ENCODE results near the gene PTPRK. TPM values are rescaled to one million over a fixed set of nuclear protein-coding genes. Genes with fewer than 3 reads are reported as not detected.

Gene PTPRK
- total RNA-seq (2012; rRNA removed), result 26.4 and 28.9 TPM in 2 replicates

GRCh38 chr6:128520436-128521281, at the start of gene PTPRK:
TSS of gene PTPRK (minus strand) at chr6:128520599. CDS start at chr6:128520358, 241 bp downstream.
- H3K9ac ChIP-seq (ENCODE audit: low read depth, low read length), result peak within 1 kb of the TSS; percentile 94

DNA sequence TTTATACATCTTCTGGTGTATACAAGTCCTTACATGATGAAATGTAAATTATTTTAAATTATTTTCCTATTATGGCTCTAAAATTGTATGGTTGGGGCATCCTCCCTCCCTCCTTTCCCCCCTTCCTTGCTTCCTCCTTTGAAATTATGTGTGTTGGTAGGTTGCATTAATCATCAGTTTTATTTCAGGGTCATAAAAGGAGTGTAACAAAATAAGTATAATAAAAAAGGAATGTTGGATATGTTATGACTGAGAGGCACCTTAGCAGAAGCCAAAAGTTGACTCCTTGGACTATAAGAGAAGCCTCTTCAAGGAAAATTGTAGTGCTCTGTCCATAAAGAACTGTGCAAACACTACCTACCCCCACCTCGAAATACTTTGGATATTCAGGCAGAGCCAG, 46.6 kb upstream of the PTPRK start:
- Histone ChIP-seq H3K4me3 (ENCODE audit: low read length) (peak overlapping the region; percentile 9), H3K9ac (ENCODE audit: low read depth, low read length) (no peak overlapping the region), H3K36me3 (ENCODE audit: insufficient read depth, low read length) (no peaks in the 10 kb centered on the region), H3K27me3 (ENCODE audit: control insufficient read depth, insufficient read depth, low read length) (no peaks in the 10 kb centered on the region), H3K4me2 (ENCODE audit: low read length) (peak overlapping the region; percentile 63), H3K4me1 (ENCODE audit: control insufficient read depth, insufficient read depth, low read length) (peaks cover 45% of the 10 kb centered on the region), H3K9me3 (replicated peaks; ENCODE audit: low read length) (no peaks in the 10 kb centered on the region)

More at GRCh38 chr6:128520436-128521281, at the start of gene PTPRK:
- Histone ChIP-seq H3K9me3 (replicated peaks; ENCODE audit: low read length) (no peaks in the 10 kb centered on the region), H3K4me1 (ENCODE audit: control insufficient read depth, insufficient read depth, low read length) (peaks cover 25% of the 10 kb centered on the region), H3K27me3 (ENCODE audit: control insufficient read depth, insufficient read depth, low read length) (no peaks in the 10 kb centered on the region), H3K4me2 (ENCODE audit: low read length) (peak within 1 kb of the TSS; percentile 94), H3K4me3 (ENCODE audit: low read length) (peak within 1 kb of the TSS; percentile 94), H3K36me3 (ENCODE audit: insufficient read depth, low read length) (no peaks in the 10 kb centered on the region)

GRCh38 chr6:128560966-128561365, 40.6 kb upstream of the PTPRK start:
- H3K9ac ChIP-seq (ENCODE audit: low read depth, low read length), result no peak overlapping the region
- H3K27me3 ChIP-seq (ENCODE audit: control insufficient read depth, insufficient read depth, low read length), result no peaks in the 10 kb centered on the region
- H3K4me3 ChIP-seq (ENCODE audit: low read length), result no peak overlapping the region
- H3K4me1 ChIP-seq (ENCODE audit: control insufficient read depth, insufficient read depth, low read length), result peaks cover under 1% of the 10 kb centered on the region
- H3K36me3 ChIP-seq (ENCODE audit: insufficient read depth, low read length), result no peaks in the 10 kb centered on the region
- H3K9me3 ChIP-seq (replicated peaks; ENCODE audit: low read length), result no peaks in the 10 kb centered on the region
- H3K4me2 ChIP-seq (ENCODE audit: low read length), result no peak overlapping the region

DNA sequence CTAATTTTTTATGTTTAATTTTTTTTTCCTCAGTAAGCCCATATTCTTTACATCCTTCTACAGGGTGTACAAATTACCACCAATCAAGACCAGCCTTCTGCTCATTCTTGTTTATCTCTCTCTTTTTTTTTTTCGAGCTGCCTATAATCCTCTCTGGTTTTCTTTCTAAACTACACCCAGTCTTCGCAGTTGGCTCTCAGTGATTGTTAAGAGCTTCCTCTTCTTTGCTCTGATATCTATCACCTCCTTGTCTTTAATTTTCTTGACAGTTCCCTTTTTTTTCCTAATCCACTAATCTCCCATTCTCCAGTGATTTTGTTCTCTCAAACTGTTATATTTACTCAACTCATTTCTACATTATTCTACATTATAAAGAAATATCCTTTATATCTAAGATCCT, 38.5 kb upstream of the PTPRK start:
- H3K4me2 ChIP-seq (ENCODE audit: low read length), result no peak overlapping the region
- no peaks in the 10 kb centered on the region for H3K36me3 ChIP-seq (ENCODE audit: insufficient read depth, low read length)
- peaks cover 4% of the 10 kb centered on the region for H3K4me1 ChIP-seq (ENCODE audit: control insufficient read depth, insufficient read depth, low read length)
- H3K9me3 ChIP-seq (replicated peaks; ENCODE audit: low read length), result no peaks in the 10 kb centered on the region
- H3K4me3 ChIP-seq (ENCODE audit: low read length), result no peak overlapping the region
- H3K27me3 ChIP-seq (ENCODE audit: control insufficient read depth, insufficient read depth, low read length), result no peaks in the 10 kb centered on the region
- no peak overlapping the region for H3K9ac ChIP-seq (ENCODE audit: low read depth, low read length)

DNA sequence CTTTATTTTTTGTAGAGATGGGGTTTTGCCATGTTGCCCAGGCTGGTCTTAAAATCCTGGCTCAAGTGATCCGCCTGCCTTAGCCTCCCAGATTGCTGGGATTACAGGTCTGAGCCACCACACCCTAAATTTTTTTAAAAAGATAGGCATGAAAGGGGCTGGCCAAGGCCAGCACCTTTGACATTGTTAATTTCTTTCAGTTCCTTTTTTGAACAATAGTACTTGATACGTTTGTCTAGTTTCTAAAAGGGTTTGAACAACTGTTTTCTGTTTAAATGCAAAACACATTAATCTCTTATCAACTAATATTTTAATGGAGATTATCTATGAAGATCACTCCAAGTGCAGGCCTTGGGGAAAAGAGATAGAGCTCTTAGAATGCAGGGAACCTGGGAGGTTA, 37.6 kb upstream of the PTPRK start:
- Histone ChIP-seq H3K36me3 (ENCODE audit: insufficient read depth, low read length) (no peaks in the 10 kb centered on the region), H3K4me2 (ENCODE audit: low read length) (no peak overlapping the region), H3K9ac (ENCODE audit: low read depth, low read length) (no peak overlapping the region), H3K4me1 (ENCODE audit: control insufficient read depth, insufficient read depth, low read length) (peaks cover 4% of the 10 kb centered on the region), H3K27me3 (ENCODE audit: control insufficient read depth, insufficient read depth, low read length) (no peaks in the 10 kb centered on the region), H3K4me3 (ENCODE audit: low read length) (no peak overlapping the region), H3K9me3 (replicated peaks; ENCODE audit: low read length) (no peaks in the 10 kb centered on the region)

- Histone ChIP-seq H3K4me2 (ENCODE audit: low read length) (no peak overlapping the region), H3K9ac (ENCODE audit: low read depth, low read length) (no peak overlapping the region), H3K9me3 (replicated peaks; ENCODE audit: low read length) (no peaks in the 10 kb centered on the region), H3K36me3 (ENCODE audit: insufficient read depth, low read length) (no peaks in the 10 kb centered on the region), H3K4me3 (ENCODE audit: low read length) (no peak overlapping the region), H3K27me3 (ENCODE audit: control insufficient read depth, insufficient read depth, low read length) (no peaks in the 10 kb centered on the region), H3K4me1 (ENCODE audit: control insufficient read depth, insufficient read depth, low read length) (peaks cover 4% of the 10 kb centered on the region)
Measured at GRCh38 chr6:128557081-128557480, 36.7 kb upstream of the PTPRK start.

GRCh38 chr6:128554302-128554701, 33.9 kb upstream of the PTPRK start:
- H3K9ac ChIP-seq (ENCODE audit: low read depth, low read length), result no peak overlapping the region
- peaks cover 4% of the 10 kb centered on the region for H3K4me1 ChIP-seq (ENCODE audit: control insufficient read depth, insufficient read depth, low read length)
- no peak overlapping the region for H3K4me3 ChIP-seq (ENCODE audit: low read length)
- H3K36me3 ChIP-seq (ENCODE audit: insufficient read depth, low read length), result no peaks in the 10 kb centered on the region
- H3K4me2 ChIP-seq (ENCODE audit: low read length), result peak overlapping the region; percentile 10
- no peaks in the 10 kb centered on the region for H3K9me3 ChIP-seq (replicated peaks; ENCODE audit: low read length)
- H3K27me3 ChIP-seq (ENCODE audit: control insufficient read depth, insufficient read depth, low read length), result no peaks in the 10 kb centered on the region

- Histone ChIP-seq H3K9me3 (replicated peaks; ENCODE audit: low read length) (no peaks in the 10 kb centered on the region), H3K27me3 (ENCODE audit: control insufficient read depth, insufficient read depth, low read length) (no peaks in the 10 kb centered on the region), H3K9ac (ENCODE audit: low read depth, low read length) (no peak overlapping the region), H3K36me3 (ENCODE audit: insufficient read depth, low read length) (no peaks in the 10 kb centered on the region), H3K4me2 (ENCODE audit: low read length) (no peak overlapping the region), H3K4me3 (ENCODE audit: low read length) (no peak overlapping the region), H3K4me1 (ENCODE audit: control insufficient read depth, insufficient read depth, low read length) (no peaks in the 10 kb centered on the region)
Measured at GRCh38 chr6:128541261-128541660, 20.9 kb upstream of the PTPRK start.

- Histone ChIP-seq H3K4me2 (ENCODE audit: low read length) (no peak overlapping the region), H3K4me1 (ENCODE audit: control insufficient read depth, insufficient read depth, low read length) (no peaks in the 10 kb centered on the region), H3K27me3 (ENCODE audit: control insufficient read depth, insufficient read depth, low read length) (no peaks in the 10 kb centered on the region)
Measured at GRCh38 chr6:128538763-128539162, 18.4 kb upstream of the PTPRK start.

GRCh38 chr6:128532827-128533226, 12.4 kb upstream of the PTPRK start:
- Histone ChIP-seq H3K36me3 (ENCODE audit: insufficient read depth, low read length) (no peaks in the 10 kb centered on the region), H3K4me2 (ENCODE audit: low read length) (no peak overlapping the region), H3K9ac (ENCODE audit: low read depth, low read length) (no peak overlapping the region)

More at GRCh38 chr6:128538763-128539162, 18.4 kb upstream of the PTPRK start:
- H3K4me3 ChIP-seq (ENCODE audit: low read length), result no peak overlapping the region
- H3K9ac ChIP-seq (ENCODE audit: low read depth, low read length), result no peak overlapping the region
- H3K9me3 ChIP-seq (replicated peaks; ENCODE audit: low read length), result no peaks in the 10 kb centered on the region
- H3K36me3 ChIP-seq (ENCODE audit: insufficient read depth, low read length), result no peaks in the 10 kb centered on the region

GRCh38 chr6:128532136-128532535, 11.7 kb upstream of the PTPRK start:
- Histone ChIP-seq H3K36me3 (ENCODE audit: insufficient read depth, low read length) (no peaks in the 10 kb centered on the region), H3K27me3 (ENCODE audit: control insufficient read depth, insufficient read depth, low read length) (no peaks in the 10 kb centered on the region), H3K4me3 (ENCODE audit: low read length) (no peak overlapping the region), H3K4me1 (ENCODE audit: control insufficient read depth, insufficient read depth, low read length) (no peaks in the 10 kb centered on the region), H3K4me2 (ENCODE audit: low read length) (no peak overlapping the region), H3K9me3 (replicated peaks; ENCODE audit: low read length) (no peaks in the 10 kb centered on the region), H3K9ac (ENCODE audit: low read depth, low read length) (no peak overlapping the region)

More at GRCh38 chr6:128532827-128533226, 12.4 kb upstream of the PTPRK start:
- Histone ChIP-seq H3K9me3 (replicated peaks; ENCODE audit: low read length) (no peaks in the 10 kb centered on the region), H3K4me3 (ENCODE audit: low read length) (no peak overlapping the region), H3K27me3 (ENCODE audit: control insufficient read depth, insufficient read depth, low read length) (no peaks in the 10 kb centered on the region), H3K4me1 (ENCODE audit: control insufficient read depth, insufficient read depth, low read length) (no peaks in the 10 kb centered on the region)

DNA sequence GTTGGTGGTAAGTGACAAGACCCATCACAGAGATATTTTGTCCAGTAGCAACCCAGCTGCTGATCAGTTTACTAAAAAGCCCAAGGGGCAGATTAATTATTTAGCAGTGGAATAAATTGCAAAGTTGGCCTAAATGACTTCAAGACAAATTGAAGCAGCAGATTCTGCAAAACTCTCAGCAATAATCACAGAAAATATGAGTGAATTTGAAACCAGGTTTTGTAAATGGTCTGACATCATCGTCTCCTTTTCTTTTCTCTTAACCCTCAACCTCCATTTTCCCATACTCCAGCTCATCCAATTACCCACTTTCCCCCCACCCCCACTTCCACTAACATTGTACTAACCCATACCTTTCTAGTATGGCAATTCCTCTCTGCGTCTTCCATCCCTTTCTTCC, 11.3 kb upstream of the PTPRK start:
- Histone ChIP-seq H3K4me3 (ENCODE audit: low read length) (no peak overlapping the region), H3K27me3 (ENCODE audit: control insufficient read depth, insufficient read depth, low read length) (no peaks in the 10 kb centered on the region), H3K9ac (ENCODE audit: low read depth, low read length) (no peak overlapping the region), H3K4me2 (ENCODE audit: low read length) (no peak overlapping the region), H3K36me3 (ENCODE audit: insufficient read depth, low read length) (no peaks in the 10 kb centered on the region), H3K9me3 (replicated peaks; ENCODE audit: low read length) (no peaks in the 10 kb centered on the region), H3K4me1 (ENCODE audit: control insufficient read depth, insufficient read depth, low read length) (no peaks in the 10 kb centered on the region)
